Measurements from ENCODE around the gene UBE2F.

DNA sequence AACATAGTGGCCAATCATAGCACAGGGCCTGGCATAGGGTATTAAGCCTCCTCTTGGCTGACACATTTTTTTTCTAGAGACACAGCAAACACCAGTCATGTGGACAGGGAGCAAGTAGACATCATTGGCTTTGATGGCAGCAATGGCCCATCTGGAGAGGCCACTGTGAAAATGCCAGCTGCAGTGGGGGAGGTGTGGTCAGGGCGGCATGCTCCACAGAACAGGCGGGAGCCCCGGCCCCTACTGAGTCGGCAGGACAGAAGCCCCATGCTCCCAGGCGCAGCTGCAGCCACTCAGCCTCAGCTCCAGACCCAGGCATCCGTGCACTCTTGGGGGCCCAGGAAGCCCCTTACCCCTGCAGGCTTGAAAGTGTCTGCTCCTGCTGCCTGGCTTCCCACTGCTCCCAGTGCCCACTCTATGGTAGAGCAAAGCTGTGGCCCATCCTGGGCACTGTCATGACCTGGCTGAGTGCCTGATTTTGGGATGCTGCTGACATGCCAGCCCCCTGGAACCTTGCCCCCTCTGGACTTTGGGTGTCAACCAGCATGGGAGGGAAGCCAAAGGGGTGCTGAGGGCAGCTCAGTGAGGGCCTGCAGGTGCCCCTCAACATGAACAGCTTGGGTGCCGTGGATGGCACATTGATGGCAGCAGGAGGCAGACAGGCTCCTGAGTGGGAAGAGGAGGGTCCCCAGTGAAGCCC is 23.3 kb upstream of the UBE2F start:
- no peak for TF ChIP-seq POLR2A (IDR thresholded peaks at IDR 0.05)
- TF ChIP-seq, protein P1, sequence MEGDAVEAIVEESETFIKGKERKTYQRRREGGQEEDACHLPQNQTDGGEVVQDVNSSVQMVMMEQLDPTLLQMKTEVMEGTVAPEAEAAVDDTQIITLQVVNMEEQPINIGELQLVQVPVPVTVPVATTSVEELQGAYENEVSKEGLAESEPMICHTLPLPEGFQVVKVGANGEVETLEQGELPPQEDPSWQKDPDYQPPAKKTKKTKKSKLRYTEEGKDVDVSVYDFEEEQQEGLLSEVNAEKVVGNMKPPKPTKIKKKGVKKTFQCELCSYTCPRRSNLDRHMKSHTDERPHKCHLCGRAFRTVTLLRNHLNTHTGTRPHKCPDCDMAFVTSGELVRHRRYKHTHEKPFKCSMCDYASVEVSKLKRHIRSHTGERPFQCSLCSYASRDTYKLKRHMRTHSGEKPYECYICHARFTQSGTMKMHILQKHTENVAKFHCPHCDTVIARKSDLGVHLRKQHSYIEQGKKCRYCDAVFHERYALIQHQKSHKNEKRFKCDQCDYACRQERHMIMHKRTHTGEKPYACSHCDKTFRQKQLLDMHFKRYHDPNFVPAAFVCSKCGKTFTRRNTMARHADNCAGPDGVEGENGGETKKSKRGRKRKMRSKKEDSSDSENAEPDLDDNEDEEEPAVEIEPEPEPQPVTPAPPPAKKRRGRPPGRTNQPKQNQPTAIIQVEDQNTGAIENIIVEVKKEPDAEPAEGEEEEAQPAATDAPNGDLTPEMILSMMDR (IDR thresholded peaks at IDR 0.05): no peak

All from uterus (tissue), 2 donors.